ENCODE results near the gene SEC14L6. TPM values are rescaled to one million over a fixed set of nuclear protein-coding genes. Genes with fewer than 3 reads are reported as not detected.

The SEC14L6 gene
- polyA plus RNA-seq, 1 experiment: 0.06 TPM

DNA sequence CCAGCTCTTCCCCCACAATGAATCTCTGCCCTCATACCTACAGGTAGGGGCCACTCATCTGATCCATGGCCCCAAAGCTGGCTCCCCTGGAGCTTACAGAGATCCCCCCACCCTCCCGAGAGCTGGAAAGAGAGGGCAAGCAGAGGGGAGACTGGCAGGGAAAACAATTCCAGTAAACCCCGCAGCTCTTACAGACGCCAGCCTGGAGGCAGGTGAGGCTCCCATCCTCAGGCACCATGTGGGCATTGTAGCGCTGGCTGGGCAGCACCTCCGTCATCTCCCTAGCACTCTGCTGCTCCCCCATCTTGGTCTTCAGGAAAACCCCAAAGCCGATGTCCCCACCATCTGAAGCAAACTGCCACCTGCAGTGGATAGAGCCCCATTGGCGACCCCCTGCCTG lies 55.2 kb downstream of the SEC14L6 start:
- POLR2A ChIA-PET: no interaction called here
- no peak overlapping the region for H3K27ac ChIP-seq (ENCODE audit: low read depth, low read length)
- TF ChIP-seq, protein P1, sequence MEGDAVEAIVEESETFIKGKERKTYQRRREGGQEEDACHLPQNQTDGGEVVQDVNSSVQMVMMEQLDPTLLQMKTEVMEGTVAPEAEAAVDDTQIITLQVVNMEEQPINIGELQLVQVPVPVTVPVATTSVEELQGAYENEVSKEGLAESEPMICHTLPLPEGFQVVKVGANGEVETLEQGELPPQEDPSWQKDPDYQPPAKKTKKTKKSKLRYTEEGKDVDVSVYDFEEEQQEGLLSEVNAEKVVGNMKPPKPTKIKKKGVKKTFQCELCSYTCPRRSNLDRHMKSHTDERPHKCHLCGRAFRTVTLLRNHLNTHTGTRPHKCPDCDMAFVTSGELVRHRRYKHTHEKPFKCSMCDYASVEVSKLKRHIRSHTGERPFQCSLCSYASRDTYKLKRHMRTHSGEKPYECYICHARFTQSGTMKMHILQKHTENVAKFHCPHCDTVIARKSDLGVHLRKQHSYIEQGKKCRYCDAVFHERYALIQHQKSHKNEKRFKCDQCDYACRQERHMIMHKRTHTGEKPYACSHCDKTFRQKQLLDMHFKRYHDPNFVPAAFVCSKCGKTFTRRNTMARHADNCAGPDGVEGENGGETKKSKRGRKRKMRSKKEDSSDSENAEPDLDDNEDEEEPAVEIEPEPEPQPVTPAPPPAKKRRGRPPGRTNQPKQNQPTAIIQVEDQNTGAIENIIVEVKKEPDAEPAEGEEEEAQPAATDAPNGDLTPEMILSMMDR (IDR thresholded peaks at IDR 0.05; ENCODE audit: low read depth, low read length): no peak
- no peak overlapping the region for H3K4me3 ChIP-seq (ENCODE audit: low read depth, low read length)
- CTCF ChIA-PET: no interaction called here
- H3K9me3 ChIP-seq (ENCODE audit: control insufficient read depth, insufficient read depth, low read length): no peaks in the 10 kb centered on the region
- no peak for DNase-seq (ENCODE audit: low read depth, low spot score)
- H3K27me3 ChIP-seq (ENCODE audit: control insufficient read depth, insufficient read depth, low read length): peaks cover 13% of the 10 kb centered on the region

DNA sequence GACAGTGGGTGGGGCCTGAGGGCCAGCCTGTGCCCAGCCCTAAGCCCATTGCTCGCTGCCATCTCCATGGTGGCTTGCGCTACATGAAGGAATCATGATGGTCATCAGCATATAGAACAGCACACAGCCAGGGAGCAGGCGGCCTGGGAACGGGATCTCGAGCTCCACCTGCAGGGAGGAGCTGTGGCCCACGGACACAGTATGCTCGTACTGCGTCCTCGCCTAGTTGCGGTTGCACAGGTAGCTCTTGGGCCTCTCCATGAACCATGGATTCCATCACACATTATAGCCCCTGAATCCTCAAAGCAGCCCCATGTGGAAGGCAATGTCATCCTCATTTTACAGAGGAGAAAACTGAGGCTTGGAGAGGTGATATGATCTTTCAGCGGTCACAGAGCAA lies 56.1 kb downstream of the SEC14L6 start:
- TF ChIP-seq, protein P1 (IDR thresholded peaks at IDR 0.05; ENCODE audit: low read depth, low read length): peak; percentile 12; the same call in 1 of the 2 replicates
- CTCF ChIA-PET: no interaction called here

DNA sequence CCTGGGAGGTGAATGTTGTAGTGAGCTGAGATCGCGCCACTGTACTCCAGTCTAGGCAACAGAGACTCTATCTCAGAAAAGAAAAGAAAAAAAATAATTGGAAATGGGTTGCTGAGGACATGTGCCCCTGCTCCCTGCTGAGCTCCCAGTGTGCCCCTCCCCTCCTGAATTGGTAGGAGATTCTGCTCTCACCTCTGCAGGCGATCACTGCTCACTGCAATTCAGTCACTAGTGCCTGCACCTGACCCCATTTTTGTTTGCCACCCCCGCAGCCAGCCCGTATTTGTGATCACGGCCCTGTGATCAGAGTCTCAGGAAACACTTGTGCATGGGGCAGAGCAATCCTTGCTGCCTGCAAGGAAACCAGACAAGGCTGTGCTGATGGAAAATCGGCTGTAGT lies 58.4 kb downstream of the SEC14L6 start:
- Histone ChIP-seq H3K9me3 (ENCODE audit: control insufficient read depth, insufficient read depth, low read length) (no peaks in the 10 kb centered on the region), H3K27ac (ENCODE audit: low read depth, low read length) (no peak overlapping the region), H3K27me3 (ENCODE audit: control insufficient read depth, insufficient read depth, low read length) (peaks cover 10% of the 10 kb centered on the region), H3K4me3 (ENCODE audit: low read depth, low read length) (no peak overlapping the region)
- DNase-seq (ENCODE audit: low read depth, low spot score): no peak
- POLR2A ChIA-PET: no interaction called here
- TF ChIP-seq, protein P1 (IDR thresholded peaks at IDR 0.05; ENCODE audit: low read depth, low read length): no peak
- CTCF ChIA-PET: no interaction called here

More for the DNA sequence above, 56.1 kb downstream of the SEC14L6 start:
- POLR2A ChIA-PET: no interaction called here
- peaks cover 10% of the 10 kb centered on the region for H3K27me3 ChIP-seq (ENCODE audit: control insufficient read depth, insufficient read depth, low read length)
- DNase-seq (ENCODE audit: low read depth, low spot score): no peak
- H3K9me3 ChIP-seq (ENCODE audit: control insufficient read depth, insufficient read depth, low read length): no peaks in the 10 kb centered on the region
- no peak overlapping the region for H3K4me3 ChIP-seq (ENCODE audit: low read depth, low read length)
- H3K27ac ChIP-seq (ENCODE audit: low read depth, low read length): no peak overlapping the region

DNA sequence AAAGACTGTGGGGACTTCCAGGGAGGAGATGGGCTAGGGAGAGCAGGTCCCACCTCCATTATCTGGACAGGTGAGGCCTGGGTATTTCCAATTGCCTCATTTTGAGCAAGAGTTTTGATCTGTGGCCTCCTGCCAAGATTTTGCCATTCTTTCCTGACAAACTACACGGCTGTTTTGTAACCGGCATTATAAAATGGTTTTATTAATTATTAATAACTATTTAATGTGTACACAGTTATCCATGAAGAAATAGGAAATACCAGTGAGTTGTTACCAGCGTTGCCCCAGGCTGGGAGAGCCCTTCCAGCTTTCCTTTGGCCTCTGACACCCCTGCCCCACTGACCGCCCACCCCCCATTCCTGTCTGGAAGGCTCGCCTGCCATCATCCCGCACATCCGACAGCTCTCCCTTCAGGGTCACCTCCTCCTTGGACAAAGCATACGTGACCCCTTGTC lies 59.9 kb downstream of the SEC14L6 start:
- POLR2A ChIA-PET: no interaction called here
- DNase-seq (ENCODE audit: low read depth, low spot score): no peak
- Histone ChIP-seq H3K27ac (ENCODE audit: low read depth, low read length) (no peak overlapping the region), H3K4me3 (ENCODE audit: low read depth, low read length) (no peak overlapping the region), H3K9me3 (ENCODE audit: control insufficient read depth, insufficient read depth, low read length) (no peaks in the 10 kb centered on the region), H3K27me3 (ENCODE audit: control insufficient read depth, insufficient read depth, low read length) (peaks cover 6% of the 10 kb centered on the region)
- CTCF ChIA-PET: interaction anchor here (1.6 to 3.7 kb wide), 5 partner anchors 9 to 224 kb away, joined by 5 to 39 read pairs (median 15); no protein-coding TSS in a partner anchor
- TF ChIP-seq, protein P1 (IDR thresholded peaks at IDR 0.05; ENCODE audit: low read depth, low read length): no peak

DNA sequence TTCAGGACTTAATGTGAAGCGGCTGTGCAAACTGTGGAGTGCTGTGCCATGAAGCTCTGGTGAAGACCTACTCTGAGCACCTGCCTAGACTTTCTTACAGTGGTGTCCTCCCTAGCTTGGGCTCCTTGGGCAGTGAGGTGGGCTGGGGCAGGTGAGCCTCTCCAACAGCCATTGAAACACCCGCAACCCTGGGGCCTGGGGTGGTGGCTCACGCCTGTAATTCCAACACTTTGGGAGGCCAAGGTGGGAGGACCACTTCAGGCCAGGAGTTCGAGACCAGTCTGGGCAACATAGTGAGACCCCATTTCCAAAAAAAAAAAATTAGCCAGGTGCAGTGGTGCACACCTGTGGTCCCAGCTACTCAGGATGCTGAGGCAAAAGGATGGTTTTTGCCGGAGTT lies 60.4 kb downstream of the SEC14L6 start:
- Histone ChIP-seq H3K27ac (ENCODE audit: low read depth, low read length) (no peak overlapping the region), H3K4me3 (ENCODE audit: low read depth, low read length) (no peak overlapping the region), H3K9me3 (ENCODE audit: control insufficient read depth, insufficient read depth, low read length) (no peaks in the 10 kb centered on the region), H3K27me3 (ENCODE audit: control insufficient read depth, insufficient read depth, low read length) (peaks cover 6% of the 10 kb centered on the region)
- ChIA-PET CTCF (interaction anchor here (0.6 to 3.7 kb wide), 11 partner anchors 9 to 344 kb away, joined by 3 to 39 read pairs (median 5); partner anchors contain the start of gene SEC14L2), POLR2A (no interaction called here)
- TF ChIP-seq, protein P1 (IDR thresholded peaks at IDR 0.05; ENCODE audit: low read depth, low read length): no peak
- no peak for DNase-seq (ENCODE audit: low read depth, low spot score)
